GM23338 (cell line): ENCODE results near the gene SLCO3A1.

Experiments used
- CTCF ChIP-seq, 2 experiments: fragments of 200-600 bp in 1 of 2; sonication (generic) in 1 of 2; conservative IDR thresholded peaks; 2 replicates each; pipeline versions ENCODE4 v1.5.1 to v1.6.1; 2016 to 2017; ENCODE audit warnings: antibody characterized with exemption in 2 of 2, low read depth in 2 of 2, mild to moderate bottlenecking in 2 of 2, moderate library complexity in 1 of 2
- EZH2 ChIP-seq: fragments of 200-600 bp; sonication (generic); IDR thresholded peaks from one replicate; pipeline ENCODE4 v1.8.0; 2017; ENCODE audit warnings: antibody characterized with exemption, mild to moderate bottlenecking, low read depth; ENCODE audit not compliant: unreplicated experiment
- REST ChIP-seq: IDR thresholded peaks from one replicate; pipeline ENCODE4 v1.6.1; 2018; ENCODE audit warnings: antibody characterized with exemption; ENCODE audit not compliant: unreplicated experiment
- STAT1 ChIP-seq: IDR thresholded peaks from one replicate; pipeline ENCODE4 v1.6.1; 2016; ENCODE audit warnings: antibody characterized with exemption; ENCODE audit not compliant: unreplicated experiment
- ZNF331 ChIP-seq: fragments of 250-450 bp; sonication (Bioruptor Pico); IDR thresholded peaks from 2 replicates; pipeline ENCODE4 v1.5.0; 2020; ENCODE audit warnings: low read depth, mild to moderate bottlenecking, moderate library complexity

- TF ChIP-seq CTCF (conservative IDR thresholded peaks at IDR 0.05; ENCODE audit: low read depth in 2 of 2) (no peak), EZH2 (no peak), ZNF331 (CRISPR knock-in tag) (no peak), REST (no peak), STAT1 (no peak)
These were observed 19.6 kb downstream of the SLCO3A1 start for GRCh38 chr15:91873138-91873536.
